Central memory CD4-positive, alpha-beta T cell (primary cell): ENCODE data around the gene NT5C.

Experiments
- DNase-seq: peaks from one replicate; pipeline ENCODE4 v3.0.0; 2022

The NT5C gene

GRCh38 chr17:75114552-75115314 lies 16.8 kb downstream of the NT5C start:
- DNase-seq: no peak

GRCh38 chr17:75113798-75114551 lies 17.6 kb downstream of the NT5C start:
- DNase-seq: peak; percentile 87

- DNase-seq: no peak
Observed at GRCh38 chr17:75111777-75112335, 19.7 kb downstream of the NT5C start.

- DNase-seq: peak; percentile 16
Observed at GRCh38 chr17:75110234-75110937, 21.2 kb downstream of the NT5C start.

- DNase-seq: peak; percentile 86
Observed at GRCh38 chr17:75109407-75110233, 21.9 kb downstream of the NT5C start, which contains the start of gene ARMC7. Gene ARMC7 (plus strand): TSS chr17:75109969. CDS start chr17:75110289, 320 bp downstream.

- DNase-seq: no peak
Observed at GRCh38 chr17:75109046-75109406, 22.5 kb downstream of the NT5C start.

- DNase-seq: no peak
Observed at GRCh38 chr17:75108193-75108592, 23.3 kb downstream of the NT5C start.

DNA sequence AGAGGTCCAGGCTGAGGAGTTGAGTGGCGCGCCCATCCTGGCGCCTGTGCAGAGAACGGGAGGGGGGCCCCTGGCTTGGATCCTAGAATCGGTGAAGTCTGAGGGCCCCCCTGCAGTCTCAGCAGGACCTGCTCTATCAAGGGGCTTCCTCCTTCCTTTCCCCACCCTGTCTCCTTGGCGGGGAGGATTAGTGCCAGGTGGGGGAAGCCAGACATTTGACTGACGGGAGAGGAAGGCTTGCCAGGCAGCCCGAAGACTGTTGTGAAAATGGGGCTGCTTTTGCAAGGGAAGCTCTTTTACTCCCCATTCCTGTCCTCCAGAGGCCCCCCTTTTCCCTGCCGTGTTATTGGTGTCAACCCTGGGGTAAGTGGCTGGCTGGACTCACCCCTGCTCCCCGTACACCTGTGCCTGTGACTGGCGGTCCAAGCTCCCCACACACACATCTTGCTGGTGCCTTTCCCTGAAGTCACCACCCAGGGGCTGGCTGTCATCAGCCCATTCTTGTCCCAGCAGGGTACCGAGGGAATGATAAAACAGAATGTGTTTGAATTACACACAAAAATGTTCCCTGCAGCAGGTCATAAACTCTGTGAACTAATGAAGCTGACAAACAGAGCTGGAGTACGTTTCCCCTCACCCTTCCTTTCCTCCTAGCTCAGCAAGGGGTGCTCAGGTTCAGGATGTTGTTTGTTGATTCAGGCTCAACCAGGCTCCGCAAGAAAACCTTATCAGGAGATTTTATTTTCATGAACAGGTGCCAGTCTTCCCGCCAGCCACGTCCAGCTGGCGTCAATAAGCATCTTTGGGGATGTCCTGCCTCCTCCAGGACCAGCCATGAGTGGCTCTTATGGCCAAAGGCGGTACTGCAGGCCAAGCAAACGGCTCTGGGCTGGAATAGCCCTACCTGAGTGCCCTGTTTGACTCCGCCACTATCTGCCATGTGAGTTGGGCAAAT lies 26.1 kb downstream of the NT5C start:
- no peak for DNase-seq

DNA sequence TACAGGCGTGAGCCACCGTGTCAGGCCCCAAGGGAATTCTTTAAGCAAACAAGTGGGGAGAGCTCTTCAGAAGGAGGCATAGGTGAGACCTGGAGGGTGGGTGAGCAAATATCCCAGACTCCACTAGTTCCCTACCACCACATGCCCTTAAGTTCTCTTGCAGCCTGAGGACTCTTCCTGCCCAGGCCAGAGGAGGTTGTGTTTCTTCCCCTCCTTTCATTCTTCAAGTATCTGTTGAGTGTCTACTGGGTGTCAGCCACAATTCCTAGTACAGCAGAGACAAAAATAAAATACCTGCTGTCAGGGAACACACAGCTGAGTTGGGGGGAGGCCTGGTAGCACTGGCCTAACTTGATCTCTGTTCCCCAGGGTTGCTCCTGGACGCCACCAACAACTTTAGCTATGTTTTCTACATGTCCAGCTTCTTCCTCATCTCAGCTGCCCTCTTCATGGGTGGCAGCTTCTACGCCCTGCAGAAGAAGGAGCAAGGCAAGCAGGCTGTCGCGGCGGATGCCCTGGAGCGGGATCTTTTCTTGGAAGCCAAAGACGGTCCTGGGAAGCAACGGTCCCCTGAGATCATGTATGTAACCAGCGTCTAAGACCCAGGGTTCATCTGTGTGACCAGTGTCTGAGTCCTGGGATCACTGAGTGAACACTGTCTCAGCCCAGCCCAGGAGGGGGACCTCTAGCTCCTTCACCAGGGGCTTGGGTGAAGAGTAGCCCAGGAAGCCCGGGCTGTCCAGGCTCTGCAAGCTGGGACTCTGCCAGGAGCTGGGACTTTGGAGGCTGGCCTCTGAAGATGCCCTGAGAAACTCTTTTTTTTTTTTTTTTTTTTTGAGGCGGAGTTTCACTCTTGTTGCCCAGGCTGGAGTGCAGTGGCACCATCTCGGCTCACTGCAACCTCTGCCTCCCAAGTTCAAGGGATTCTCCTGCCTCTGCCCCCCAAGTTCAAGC lies 27.7 kb downstream of the NT5C start:
- DNase-seq: no peak

- no peak for DNase-seq
Observed at GRCh38 chr17:75102385-75102821, 29.1 kb downstream of the NT5C start.

DNA sequence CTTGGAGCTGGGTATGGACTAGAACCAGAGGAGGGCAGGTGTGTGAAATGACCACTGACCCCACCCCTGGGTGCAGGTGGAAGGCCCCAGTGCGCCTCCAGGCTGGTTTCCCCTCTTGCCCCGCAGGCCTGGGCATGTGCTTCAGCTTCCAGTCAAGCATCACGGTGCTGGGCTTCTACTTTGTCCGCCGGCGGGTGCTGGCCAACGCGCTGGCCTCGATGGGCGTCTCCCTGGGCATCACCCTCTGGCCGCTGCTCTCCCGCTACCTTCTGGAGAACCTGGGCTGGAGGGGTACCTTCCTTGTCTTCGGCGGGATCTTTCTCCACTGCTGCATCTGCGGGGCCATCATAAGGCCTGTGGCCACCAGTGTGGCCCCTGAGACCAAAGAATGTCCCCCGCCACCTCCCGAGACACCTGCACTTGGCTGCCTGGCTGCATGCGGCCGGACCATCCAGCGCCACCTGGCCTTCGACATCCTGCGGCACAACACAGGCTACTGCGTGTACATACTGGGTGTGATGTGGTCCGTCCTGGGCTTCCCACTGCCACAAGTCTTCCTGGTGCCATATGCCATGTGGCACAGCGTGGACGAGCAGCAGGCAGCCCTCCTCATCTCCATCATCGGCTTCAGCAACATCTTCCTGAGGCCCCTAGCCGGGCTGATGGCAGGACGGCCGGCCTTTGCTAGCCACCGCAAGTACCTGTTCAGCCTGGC lies 31.5 kb downstream of the NT5C start:
- no peak for DNase-seq

GRCh38 chr17:75098861-75099260 lies 32.7 kb downstream of the NT5C start:
- DNase-seq: no peak

DNA sequence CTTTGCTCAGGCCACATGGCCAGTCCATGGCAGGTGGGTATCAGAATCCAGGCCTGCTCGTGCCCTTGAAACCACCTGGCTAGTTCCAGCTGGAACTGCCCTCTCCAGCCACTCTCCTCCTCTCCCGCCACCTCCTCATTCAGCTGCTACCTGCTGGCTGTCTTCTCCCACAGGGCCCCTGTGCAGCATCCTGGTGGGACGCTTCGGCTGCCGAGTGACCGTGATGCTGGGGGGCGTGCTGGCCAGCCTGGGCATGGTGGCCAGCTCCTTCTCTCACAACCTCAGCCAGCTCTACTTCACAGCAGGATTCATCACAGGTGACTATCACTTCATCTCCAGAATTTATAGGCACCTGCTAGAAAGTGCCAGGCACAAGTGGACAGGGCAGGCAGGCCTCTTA lies 33.7 kb downstream of the NT5C start:
- DNase-seq: no peak

GRCh38 chr17:75096082-75096625 lies 35.4 kb downstream of the NT5C start:
- DNase-seq: no peak

- DNase-seq: no peak
Observed at GRCh38 chr17:75094871-75095399, 36.6 kb downstream of the NT5C start.

DNA sequence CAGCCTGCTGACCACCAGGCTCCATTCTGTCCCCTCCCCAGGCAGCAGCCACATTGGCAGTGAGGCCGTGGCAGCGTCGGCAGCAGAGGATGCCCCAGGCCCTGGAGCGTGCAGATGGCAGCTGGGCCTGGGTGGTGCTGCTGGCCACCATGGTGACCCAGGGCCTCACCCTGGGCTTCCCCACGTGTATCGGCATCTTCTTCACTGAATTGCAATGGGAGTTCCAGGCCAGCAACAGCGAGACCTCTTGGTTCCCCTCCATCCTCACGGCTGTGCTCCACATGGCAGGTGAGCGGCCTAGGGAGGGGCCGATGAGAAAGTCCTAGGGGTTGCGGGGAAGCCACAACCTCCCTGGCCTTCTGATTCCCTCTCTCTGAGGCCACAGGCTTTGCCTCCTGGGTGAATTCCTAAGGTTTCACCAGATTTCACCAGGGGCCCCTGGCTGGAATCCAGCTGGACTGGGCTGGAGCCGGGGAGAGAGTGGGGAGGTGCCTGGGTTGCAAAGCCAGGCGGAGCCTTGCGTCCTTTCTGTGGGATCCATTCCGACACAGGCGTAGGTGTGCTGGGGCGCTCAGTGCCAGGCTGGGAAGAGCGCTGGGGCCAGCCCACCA lies 37.9 kb downstream of the NT5C start:
- no peak for DNase-seq

GRCh38 chr17:75091855-75092327 lies 39.7 kb downstream of the NT5C start:
- no peak for DNase-seq
